ENCODE data around the gene TCP11L2. TPM values are rescaled to one million over a fixed set of nuclear protein-coding genes. Genes with fewer than 3 reads are reported as not detected.

TCP11L2 gene
- total and polyA plus RNA-seq, 2 of the 13 experiments (the other 11 are each of a cell fraction or from before 2014, with no cell fraction given): 4.6 to 24.1 TPM

GRCh38 chr12:106284358-106285105 lies 18.0 kb upstream of the TCP11L2 start (continued):
- TF ChIP-seq ZNF615 (CRISPR knock-in tag; IDR thresholded peaks at IDR 0.05; ENCODE audit: borderline replicate concordance): no peak
- peak; percentile 75; the same call in 1 of the 2 replicates for TF ChIP-seq FOXK1 (CRISPR knock-in tag; IDR thresholded peaks at IDR 0.05; ENCODE audit: borderline replicate concordance, low read depth)
- peak; percentile 74 for TF ChIP-seq ZNF772 (CRISPR knock-in tag; IDR thresholded peaks at IDR 0.05)
- no peak for TF ChIP-seq MYNN (CRISPR knock-in tag; IDR thresholded peaks at IDR 0.05; ENCODE audit: low read depth)
- no peak for TF ChIP-seq NCOR1 (IDR thresholded peaks at IDR 0.05; ENCODE audit: borderline replicate concordance, low read length)
- TF ChIP-seq RBM22 (optimal IDR thresholded peaks at IDR 0.05; ENCODE audit: low read length): no peak
- TF ChIP-seq BATF2 (CRISPR knock-in tag; IDR thresholded peaks at IDR 0.05): no peak
- no peak for TF ChIP-seq ZNF225 (CRISPR knock-in tag; IDR thresholded peaks at IDR 0.05)
- no peak for TF ChIP-seq ZNF451 (CRISPR knock-in tag; IDR thresholded peaks at IDR 0.05)
- 0 out of 2 replicates have a peak, but pooled peaks have one; percentile 53 for TF ChIP-seq NRL (CRISPR knock-in tag; IDR thresholded peaks at IDR 0.05; ENCODE audit: borderline replicate concordance)
- TF ChIP-seq ZNF281 (CRISPR knock-in tag; IDR thresholded peaks at IDR 0.05; ENCODE audit: borderline replicate concordance): peak; percentile 63; the same call in 1 of the 2 replicates
- peak; percentile 74; the same call in 1 of the 2 replicates for TF ChIP-seq KDM1A (CRISPR knock-in tag; IDR thresholded peaks at IDR 0.05)
- TF ChIP-seq ZBTB14 (CRISPR knock-in tag; IDR thresholded peaks at IDR 0.05): no peak
- TF ChIP-seq TRIM24 (CRISPR knock-in tag; IDR thresholded peaks at IDR 0.05): no peak
- peak; percentile 70; the same call in 1 of the 2 replicates for TF ChIP-seq CBX5 (CRISPR knock-in tag; IDR thresholded peaks at IDR 0.05; ENCODE audit: borderline replicate concordance)
- TF ChIP-seq ZNF362 (CRISPR knock-in tag; IDR thresholded peaks at IDR 0.05; ENCODE audit: borderline replicate concordance): no peak
- TF ChIP-seq ZNF234 (CRISPR knock-in tag; conservative IDR thresholded peaks at IDR 0.05): no peak
- no peak for TF ChIP-seq CAMTA2 (CRISPR knock-in tag; IDR thresholded peaks at IDR 0.05; ENCODE audit: borderline replicate concordance)
- TF ChIP-seq KAT8 (CRISPR knock-in tag; IDR thresholded peaks at IDR 0.05): peak; percentile 46
- peak; percentile 96 for TF ChIP-seq HDAC2 (CRISPR knock-in tag; IDR thresholded peaks at IDR 0.05)
- TF ChIP-seq DR1 (CRISPR knock-in tag; IDR thresholded peaks at IDR 0.05): no peak
- TF ChIP-seq BRD4 (CRISPR knock-in tag; IDR thresholded peaks at IDR 0.05): peak; percentile 77; the same call in 1 of the 2 replicates
- no peak for TF ChIP-seq MAZ (IDR thresholded peaks at IDR 0.05; ENCODE audit: borderline replicate concordance, low read depth, low read length)
- peak; percentile 51 for TF ChIP-seq MAZ (CRISPR knock-in tag; IDR thresholded peaks at IDR 0.05; ENCODE audit: low read depth)
- TF ChIP-seq EHMT2 (IDR thresholded peaks at IDR 0.05; ENCODE audit: borderline replicate concordance, low read depth, low read length): no peak
